EH (cell line): ENCODE data around the gene TMEM72.
A peak's percentile ranks its signal among the peaks of the same experiment; 100 is the strongest.

Experiments used
- DNase-seq: peaks from one replicate; pipeline ENCODE4 v3.0.0-alpha.2; 2015; ENCODE audit warnings: low read depth

The TMEM72 gene

GRCh38 chr10:44980309-44981171 is 69.4 kb downstream of the TMEM72 start:
- DNase-seq = no peak

GRCh38 chr10:44981172-44982113 is 70.3 kb downstream of the TMEM72 start:
- DNase-seq = peak; percentile 91

- DNase-seq = no peak
Observed at GRCh38 chr10:44982114-44982460, 71.0 kb downstream of the TMEM72 start.

- DNase-seq = no peak
Observed at GRCh38 chr10:44982496-44982895, 71.4 kb downstream of the TMEM72 start.

- no peak for DNase-seq
Observed at GRCh38 chr10:44983066-44983894, 72.1 kb downstream of the TMEM72 start.

- DNase-seq = no peak
Observed at GRCh38 chr10:44983895-44984278, 72.8 kb downstream of the TMEM72 start.

- DNase-seq = no peak
Observed at GRCh38 chr10:44984671-44985101, 73.5 kb downstream of the TMEM72 start.

- peak; percentile 61 for DNase-seq
Observed at GRCh38 chr10:44985175-44985681, 74.1 kb downstream of the TMEM72 start.

GRCh38 chr10:44986179-44986578 is 75.0 kb downstream of the TMEM72 start:
- no peak for DNase-seq
